ENCODE data around the gene PLEKHA8. TPM values are rescaled to one million over a fixed set of nuclear protein-coding genes. Genes with fewer than 3 reads are reported as not detected.

PLEKHA8 gene
- total and polyA plus RNA-seq, 2 of the 8 experiments (the other 6 are each of a cell fraction or from before 2014, with no cell fraction given): 10.7 to 44.0 TPM

DNA sequence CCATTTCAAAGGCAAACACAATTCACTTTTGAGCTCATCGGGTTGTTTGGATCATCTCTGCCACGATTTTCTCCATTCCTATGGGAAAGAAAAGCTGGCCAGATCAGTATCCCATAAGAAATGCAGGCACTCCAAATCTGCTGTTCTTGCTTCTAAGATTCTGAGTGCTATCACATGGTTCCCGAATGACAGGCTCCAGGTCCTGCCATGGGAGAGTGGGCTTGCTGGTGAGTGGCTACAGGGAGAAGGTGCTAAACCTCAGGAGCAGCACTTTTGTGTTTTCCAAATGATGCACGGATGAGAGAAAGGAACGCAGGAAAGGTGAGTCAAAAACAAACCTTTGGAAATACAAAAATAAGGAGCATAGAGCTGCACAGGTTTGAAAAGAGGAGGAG lies 138.6 kb downstream of the PLEKHA8 start (continued):
- TF ChIP-seq SIX5 (IDR thresholded peaks at IDR 0.05; ENCODE audit: low read depth, low read length) (no peak), CBX8 (IDR thresholded peaks at IDR 0.05; ENCODE audit: borderline replicate concordance, low read depth, low read length) (no peak), RFX5 (IDR thresholded peaks at IDR 0.05; ENCODE audit: borderline replicate concordance, low read depth, low read length) (no peak), EGR1 (IDR thresholded peaks at IDR 0.05; ENCODE audit: borderline replicate concordance, low read depth, low read length) (no peak), GABPA (IDR thresholded peaks at IDR 0.05; ENCODE audit: borderline replicate concordance, insufficient read depth, low read length) (no peak), TEAD4 (IDR thresholded peaks at IDR 0.05; ENCODE audit: low read depth, low read length) (no peak), RBBP5 (IDR thresholded peaks at IDR 0.05; ENCODE audit: borderline replicate concordance, low read depth, low read length) (no peak), CBX5 (IDR thresholded peaks at IDR 0.05; ENCODE audit: low read depth, low read length) (no peak)
